H1 (cell line): ENCODE data around the gene DND1. TPM values are rescaled to one million over a fixed set of nuclear protein-coding genes. Genes with fewer than 3 reads are reported as not detected.
A peak's percentile ranks its signal among the peaks of the same experiment; 100 is the strongest.
"Not testable (repeated sequence)": the region's sequence is repeated elsewhere in the genome, so short reads cannot be mapped to it uniquely, and the experiment has no call there.

ENCODE experiments used
- CTCF ChIA-PET: fragments of 300-600 bp; sonication (Branson Sonifier 250); formaldehyde crosslinking; loops from one replicate; lab custom pipeline; 2021; ENCODE audit not compliant: partially characterized antibody; lab: Charles Lee
- POLR2A ChIA-PET: fragments of 300-600 bp; sonication (Branson Sonifier 250); formaldehyde crosslinking; loops from one replicate; lab custom pipeline; 2021; ENCODE audit warnings: inconsistent platforms; ENCODE audit not compliant: partially characterized antibody; lab: Charles Lee
- DNase-seq, 2 experiments: peaks; one replicate each; pipeline versions ENCODE4 v3.0.0 to v3.0.0-alpha.2; 2010 to 2022; ENCODE audit warnings: low spot score in 2 of 2, low read depth in 1 of 2, mixed read lengths in 1 of 2
- FAIRE-seq: peaks from 2 replicates; lab custom pipeline; 2011; peaks lifted over from hg19 to GRCh38; lab: Jason Lieb, UNC
- H2AFZ ChIP-seq: 2 replicates; pipeline ENCODE4 v1.8.1; 2012; ENCODE audit warnings: low read length, inconsistent platforms
- H2AK5ac ChIP-seq: 2 replicates; pipeline ENCODE4 v1.6.1; 2013; ENCODE audit warnings: low read depth, low read length
- H2BK120ac ChIP-seq: replicated peaks from 2 replicates; pipeline ENCODE3; 2013; ENCODE audit warnings: low read depth, low read length, inconsistent platforms
- H2BK12ac ChIP-seq: 2 replicates; pipeline ENCODE4 v1.6.1; 2013; ENCODE audit warnings: low read depth, low read length
- H2BK15ac ChIP-seq: 2 replicates; pipeline ENCODE4 v1.6.1; 2013; ENCODE audit warnings: low read length
- H2BK20ac ChIP-seq: 2 replicates; pipeline ENCODE4 v1.6.1; 2013; ENCODE audit warnings: low read length
- H2BK5ac ChIP-seq: 2 replicates; pipeline ENCODE4 v1.6.1; 2013; ENCODE audit warnings: low read depth, low read length
- H3K14ac ChIP-seq: 2 replicates; pipeline ENCODE4 v1.6.1; 2013; ENCODE audit warnings: inconsistent platforms; ENCODE audit not compliant: insufficient read length
- H3K18ac ChIP-seq: 2 replicates; pipeline ENCODE4 v1.6.1; 2013; ENCODE audit warnings: low read length; ENCODE audit errors: extremely low read depth
- H3K23ac ChIP-seq: 2 replicates; pipeline ENCODE4 v1.6.1; 2013; ENCODE audit warnings: inconsistent platforms; ENCODE audit not compliant: insufficient read length
- H3K23me2 ChIP-seq: 2 replicates; pipeline ENCODE4 v1.6.1; 2013; ENCODE audit warnings: low read depth, low read length
- H3K27ac ChIP-seq: 2 replicates; pipeline ENCODE4 v1.6.1; 2011; ENCODE audit warnings: low read depth, low read length, inconsistent platforms
- H3K27me3 ChIP-seq, 4 experiments: replicated peaks in 1 of 4; 1 replicate in 1 of 4; 2 replicates in 3 of 4; pipeline versions ENCODE4 v1.6.1 to v1.8.1; 2011 to 2013; ENCODE audit warnings: low read length in 3 of 4, mild to moderate bottlenecking in 3 of 4, inconsistent platforms in 2 of 4, mixed read lengths in 2 of 4, moderate library complexity in 1 of 4; ENCODE audit not compliant: control insufficient read depth in 3 of 4, insufficient read depth in 3 of 4; ENCODE audit errors: extremely low read depth in 1 of 4
- H3K36me3 ChIP-seq, 4 experiments: 2 replicates each; pipeline versions ENCODE4 v1.6.1 to v1.8.1; 2011 to 2013; ENCODE audit warnings: mild to moderate bottlenecking in 4 of 4, low read length in 3 of 4, moderate library complexity in 2 of 4, control low read depth in 1 of 4, inconsistent platforms in 1 of 4; ENCODE audit not compliant: insufficient read depth in 4 of 4, control insufficient read depth in 2 of 4
- H3K4ac ChIP-seq: replicated peaks from 2 replicates; pipeline ENCODE3; 2013; ENCODE audit warnings: low read length, low read depth, mixed read lengths, inconsistent platforms; ENCODE audit not compliant: insufficient read length
- H3K4me1 ChIP-seq, 4 experiments: replicated peaks in 1 of 4; 1 replicate in 1 of 4; 2 replicates in 3 of 4; pipeline versions ENCODE4 v1.6.1 to v1.8.1; 2011 to 2013; ENCODE audit warnings: low read length in 3 of 4, inconsistent platforms in 2 of 4, mixed read lengths in 1 of 4; ENCODE audit not compliant: insufficient read depth in 4 of 4, control insufficient read depth in 3 of 4
- H3K4me2 ChIP-seq, 2 experiments: 2 replicates each; pipeline versions ENCODE4 v1.6.1 to v1.8.1; 2011 to 2013; ENCODE audit warnings: low read depth in 2 of 2, low read length in 2 of 2, control low read depth in 1 of 2, inconsistent platforms in 1 of 2, mild to moderate bottlenecking in 1 of 2; ENCODE audit not compliant: insufficient read depth in 1 of 2
- H3K4me3 ChIP-seq, 4 experiments: fragments of 200-600, 300-600 bp in 1 of 4; sonication (generic), shearing (Covaris generic), sonication (Bioruptor Twin) in 1 of 4; 2 replicates each; pipeline versions ENCODE4 v1.5.1 to v1.8.1; 2011 to 2016; ENCODE audit warnings: low read length in 4 of 4, low read depth in 3 of 4, control low read depth in 2 of 4, inconsistent platforms in 2 of 4, mild to moderate bottlenecking in 2 of 4, mixed read lengths in 1 of 4, moderate library complexity in 1 of 4; ENCODE audit not compliant: insufficient read depth in 2 of 4; ENCODE audit errors: extremely low read depth in 1 of 4
- H3K56ac ChIP-seq: replicated peaks from 2 replicates; pipeline ENCODE3; 2013; ENCODE audit warnings: low read depth, mild to moderate bottlenecking, mixed read lengths, low read length, inconsistent platforms; ENCODE audit not compliant: insufficient read length
- H3K79me1 ChIP-seq: 2 replicates; pipeline ENCODE4 v1.6.1; 2013; ENCODE audit warnings: low read depth, low read length, control low read depth
- H3K79me2 ChIP-seq, 2 experiments: 2 replicates each; pipeline versions ENCODE4 v1.6.1 to v1.8.1; 2012 to 2013; ENCODE audit warnings: low read length in 2 of 2, mild to moderate bottlenecking in 2 of 2, inconsistent platforms in 1 of 2; ENCODE audit not compliant: insufficient read depth in 2 of 2, control insufficient read depth in 1 of 2
- H3K9ac ChIP-seq, 4 experiments: replicated peaks in 1 of 4; 1 replicate in 1 of 4; 2 replicates in 3 of 4; pipeline versions ENCODE4 v1.6.1 to v1.8.1; 2011 to 2013; ENCODE audit warnings: low read depth in 3 of 4, low read length in 3 of 4, control low read depth in 2 of 4, mild to moderate bottlenecking in 2 of 4, moderate library complexity in 2 of 4, inconsistent platforms in 1 of 4; ENCODE audit errors: extremely low read depth in 1 of 4
- H3K9me3 ChIP-seq, 2 experiments: 2 replicates each; pipeline versions ENCODE4 v1.6.1 to v1.8.1; 2012 to 2013; ENCODE audit warnings: mild to moderate bottlenecking in 2 of 2, moderate library complexity in 2 of 2, control low read depth in 1 of 2, inconsistent platforms in 1 of 2, low read depth in 1 of 2, low read length in 1 of 2, mixed read lengths in 1 of 2; ENCODE audit not compliant: insufficient read depth in 2 of 2
- H4K20me1 ChIP-seq, 2 experiments: replicated peaks in 1 of 2; 2 replicates each; pipeline versions ENCODE3 to v1.8.1; 2011 to 2013; ENCODE audit warnings: inconsistent platforms in 2 of 2, low read length in 2 of 2, mild to moderate bottlenecking in 1 of 2; ENCODE audit not compliant: insufficient read depth in 2 of 2, control insufficient read depth in 1 of 2
- H4K5ac ChIP-seq: 2 replicates; pipeline ENCODE4 v1.6.1; 2013; ENCODE audit warnings: low read length, low read depth, mixed read lengths, inconsistent platforms; ENCODE audit not compliant: insufficient read length
- H4K8ac ChIP-seq: 2 replicates; pipeline ENCODE4 v1.8.0; 2013; ENCODE audit warnings: mild to moderate bottlenecking, moderate library complexity, low read length, inconsistent platforms; ENCODE audit not compliant: insufficient read depth; ENCODE audit errors: extremely low read depth
- H4K91ac ChIP-seq: replicated peaks from 2 replicates; pipeline ENCODE3; 2013; ENCODE audit warnings: low read length, mixed read lengths, inconsistent platforms; ENCODE audit not compliant: insufficient read length
- CREB1 ChIP-seq: IDR thresholded peaks from 2 replicates; pipeline ENCODE4 v1.6.1; 2012; ENCODE audit warnings: inconsistent platforms
- E2F6 ChIP-seq: IDR thresholded peaks from 2 replicates; pipeline ENCODE4 v1.6.1; 2012; ENCODE audit warnings: inconsistent platforms
- HDAC6 ChIP-seq: IDR thresholded peaks from one replicate; pipeline ENCODE4 v1.7.1; 2012; ENCODE audit warnings: low read depth, mild to moderate bottlenecking, inconsistent platforms, low read length, moderate library complexity
- NANOG ChIP-seq: IDR thresholded peaks from 2 replicates; pipeline ENCODE4 v1.6.1; 2011; ENCODE audit warnings: low read length, low read depth, mild to moderate bottlenecking, inconsistent platforms; ENCODE audit not compliant: insufficient read depth, poor library complexity, severe bottlenecking
- RBBP5 ChIP-seq: IDR thresholded peaks from 2 replicates; pipeline ENCODE4 v1.7.1; 2012; ENCODE audit warnings: low read depth, mild to moderate bottlenecking, inconsistent platforms, low read length, moderate library complexity, borderline replicate concordance
- RFX5 ChIP-seq: IDR thresholded peaks from 2 replicates; pipeline ENCODE4 v1.6.1; 2011; ENCODE audit warnings: low read depth, low read length, improper control_type of control experiment, borderline replicate concordance
- RNF2 ChIP-seq: fragments of 200-900, 300-1000 bp; sonication (generic); IDR thresholded peaks from 2 replicates; pipeline ENCODE4 v1.7.1; 2016; ENCODE audit warnings: borderline replicate concordance, low read depth, mild to moderate bottlenecking, antibody characterized with exemption, low read length; ENCODE audit not compliant: poor library complexity, severe bottlenecking; ENCODE audit errors: missing control alignments
- TAF1 ChIP-seq: IDR thresholded peaks from 2 replicates; pipeline ENCODE4 v1.6.1; 2011; ENCODE audit warnings: mild to moderate bottlenecking, low read depth, low read length
- TBP ChIP-seq: IDR thresholded peaks from 2 replicates; pipeline ENCODE4 v1.6.1; 2011; ENCODE audit warnings: low read depth, low read length, improper control_type of control experiment
- WGBS, 2 experiments: shearing (Covaris generic) in 1 of 2; methylation state at CpG; one replicate each; pipeline versions ENCODE4 v1.1.6 to v1.1.7; 2013 to 2015; ENCODE audit warnings: low lambda C conversion rate in 2 of 2, mixed read lengths in 2 of 2, inconsistent platforms in 1 of 2, low coverage in 1 of 2, missing lambda C conversion rate in 1 of 2; ENCODE audit not compliant: insufficient replicate concordance in 2 of 2, insufficient coverage in 1 of 2, insufficient read length in 1 of 2; ENCODE audit errors: extremely low coverage in 1 of 2, missing lambda C conversion rate in 1 of 2; 5-methylcytosine and 5-hydroxymethylcytosine counted together
- polyA plus RNA-seq, 7 experiments: library from polyadenylated mRNA; depleted of rRNA in 3 of 7; stranded (reverse) in 5 of 7; unstranded in 2 of 7; fragments of >200 nt in 5 of 7; fragments of 200-250 nt in 2 of 7; gene quantifications; 1 replicate in 5 of 7; 2 replicates in 1 of 7; 4 replicates in 1 of 7; pipeline versions ENCODE4 v1.2.1 to v1.2.3, GENCODE V29; 2011 to 2013; ENCODE audit warnings: missing spikeins in 2 of 7, mixed read lengths in 2 of 7
- total RNA-seq: library from RNA; stranded (reverse); fragmentation: NEBNext Ultra II Directional; extraction: Animal tissue kit (Norgen Biotek cat#: 25700); gene quantifications from 2 replicates; pipeline ENCODE4 v1.2.1, GENCODE V29; 2021

DND1 gene
- total and polyA plus RNA-seq, 2 of the 8 experiments (the other 6 are each of a cell fraction or from before 2014, with no cell fraction given): 0.41 to 2.1 TPM

GRCh38 chr5:140639148-140639981, 34.0 kb downstream of the DND1 start, which contains the start of gene TMCO6 (continued):
- TF ChIP-seq HDAC6 (no peak), RNF2 (no peak), NANOG (no peak), TBP (peak; percentile 76; the same call in 1 of the 2 replicates), TAF1 (peak; percentile 70; the same call in 1 of the 2 replicates), RBBP5 (peak; percentile 72; the same call in 1 of the 2 replicates), CREB1 (0 out of 2 replicates have a peak, but pooled peaks have one; percentile 31), RFX5 (no peak), E2F6 (peak; percentile 86)

GRCh38 chr5:140638898-140639147, 34.6 kb downstream of the DND1 start:
- H2BK120ac ChIP-seq, H3K4me1 ChIP-seq, DNase-seq, FAIRE-seq, H3K79me2 ChIP-seq, H3K23me2 ChIP-seq, H4K20me1 ChIP-seq, H3K18ac ChIP-seq, H3K56ac ChIP-seq, H3K23ac ChIP-seq, H3K79me1 ChIP-seq, H3K27me3 ChIP-seq, H3K27ac ChIP-seq, H3K14ac ChIP-seq, H3K9me3 ChIP-seq, H2BK20ac ChIP-seq, H4K91ac ChIP-seq, H2AK5ac ChIP-seq, H3K9ac ChIP-seq, H2BK5ac ChIP-seq, H3K4ac ChIP-seq, H2BK15ac ChIP-seq: not testable (repeated sequence)
- Histone ChIP-seq H2BK12ac (0 out of 2 replicates have a peak overlapping the region, but pooled peaks have one; percentile 27), H4K8ac (0 out of 2 replicates have a peak overlapping the region, but pooled peaks have one; percentile 83), H3K4me2 (peak overlapping the region; percentile 85 to 100), H2AFZ (peak overlapping the region; percentile 96), H4K5ac (peak overlapping the region; percentile 83), H3K36me3 (peaks cover 4 to 21% (median 11%) of the 10 kb centered on the region in 4 experiments; a peak in 7 of 8 replicates), H3K4me3 (peak overlapping the region; percentile 32 to 88 (median 85); a peak in 6 of 8 replicates)
- ChIA-PET CTCF (interaction anchor here (0.7 to 2.7 kb wide), 14 partner anchors 9 to 254 kb away, joined by 3 to 8 read pairs (median 3); partner anchors contain the start of genes HARS1, IK and NDUFA2), POLR2A (interaction anchor here (0.8 to 2.7 kb wide), 8 partner anchors 9 to 92 kb away, joined by 3 to 27 read pairs (median 6); partner anchors contain the start of genes EIF4EBP3, IK, NDUFA2 and SRA1)
- 72% methylated on average over 9 of the region's 9 CpGs; no CpG with 5 or more reads in 1 of the 2 experiments for WGBS, 2 experiments
